PC-9 (cell line): ENCODE measurements around the gene RAB3C. TPM values are rescaled to one million over a fixed set of nuclear protein-coding genes. Genes with fewer than 3 reads are reported as not detected.

Experiments
- BruUV-seq: library from RNA; stranded (reverse); fragments of 400-500 nt; replicated peaks from 2 replicates; lab custom pipeline; 2021; lab: Mats Ljungman, UMichigan
- CTCF ChIA-PET: fragments of 300-600 bp; sonication (Branson Sonifier 250); formaldehyde crosslinking; loops from one replicate; lab custom pipeline; 2022; ENCODE audit warnings: antibody characterized with exemption; lab: Charles Lee
- POLR2A ChIA-PET: fragments of 300-600 bp; sonication (Branson Sonifier 250); formaldehyde crosslinking; loops from one replicate; lab custom pipeline; 2022; ENCODE audit warnings: antibody characterized with exemption; ENCODE audit not compliant: unreplicated experiment; lab: Charles Lee
- DNase-seq, 2 experiments: peaks; one replicate each; pipeline versions ENCODE4 v3.0.0 to v3.0.0-alpha.2; 2015 to 2022; ENCODE audit warnings: mixed read lengths in 1 of 2
- H2AFZ ChIP-seq: fragments of 200-600 bp; sonication (generic); 2 replicates; pipeline ENCODE4 v1.8.1; 2017; ENCODE audit warnings: antibody characterized with exemption
- H3F3A ChIP-seq: fragments of 200-600 bp; sonication (generic); 2 replicates; pipeline ENCODE4 v1.8.1; 2017; ENCODE audit warnings: antibody characterized with exemption, mild to moderate bottlenecking, low read depth; ENCODE audit not compliant: insufficient read depth
- H3K27ac ChIP-seq: fragments of 200-600 bp; sonication (generic); 2 replicates; pipeline ENCODE4 v1.6.1; 2016; ENCODE audit warnings: mixed run types
- H3K27me3 ChIP-seq: fragments of 200-600 bp; sonication (generic); 2 replicates; pipeline ENCODE4 v1.6.1; 2016; ENCODE audit warnings: low read depth, mixed run types; ENCODE audit not compliant: insufficient read depth
- H3K36me3 ChIP-seq: fragments of 200-600 bp; sonication (generic); 2 replicates; pipeline ENCODE4 v1.6.1; 2016; ENCODE audit warnings: low read depth, mixed run types
- H3K4me1 ChIP-seq: fragments of 200-600 bp; sonication (generic); replicated peaks from 2 replicates; pipeline ENCODE4 v1.6.1; 2016; ENCODE audit warnings: mixed run types; ENCODE audit not compliant: insufficient read depth
- H3K4me2 ChIP-seq: fragments of 200-600 bp; sonication (generic); 2 replicates; pipeline ENCODE4 v1.6.1; 2017; ENCODE audit warnings: mixed run types
- H3K4me3 ChIP-seq: fragments of 200-600 bp; sonication (generic); 2 replicates; pipeline ENCODE4 v1.6.1; 2016; ENCODE audit warnings: mixed run types
- H3K79me2 ChIP-seq: fragments of 200-600 bp; sonication (generic); 2 replicates; pipeline ENCODE4 v1.6.1; 2017; ENCODE audit warnings: low read depth, mixed run types
- H3K9me2 ChIP-seq: fragments of 200-600 bp; sonication (generic); 2 replicates; pipeline ENCODE4 v1.8.1; 2017; ENCODE audit warnings: mild to moderate bottlenecking; ENCODE audit not compliant: insufficient read depth
- H3K9me3 ChIP-seq: fragments of 200-600 bp; sonication (generic); 2 replicates; pipeline ENCODE4 v1.8.1; 2016; ENCODE audit warnings: low read depth; ENCODE audit not compliant: insufficient read depth
- H4K20me1 ChIP-seq: fragments of 200-600 bp; sonication (generic); 2 replicates; pipeline ENCODE4 v1.8.1; 2017; ENCODE audit not compliant: insufficient read depth
- EZH2 ChIP-seq: fragments of 200-600 bp; sonication (generic); IDR thresholded peaks from 2 replicates; pipeline ENCODE4 v1.8.0; 2017; ENCODE audit warnings: antibody characterized with exemption, low read depth
- intact Hi-C: fragments of 100-400 bp; cut with micrococcal nuclease; formaldehyde crosslinking; loops from one replicate; pipeline ENCODE4 v1.10.0; 2022; ENCODE audit not compliant: unreplicated experiment
- total RNA-seq: library from RNA; stranded (reverse); gene quantifications from 2 replicates; pipeline ENCODE4 v1.2.3, GENCODE V29; 2021
- TF ChIP-seq, protein P1 (sequence below): fragments of 200-600 bp; sonication (generic); conservative IDR thresholded peaks from 2 replicates; pipeline ENCODE4 v1.6.1; 2017; ENCODE audit warnings: mixed run types, antibody characterized with exemption, mild to moderate bottlenecking, moderate library complexity

RAB3C gene
- total RNA-seq, 1 experiment from 2014 or later = not detected

DNA sequence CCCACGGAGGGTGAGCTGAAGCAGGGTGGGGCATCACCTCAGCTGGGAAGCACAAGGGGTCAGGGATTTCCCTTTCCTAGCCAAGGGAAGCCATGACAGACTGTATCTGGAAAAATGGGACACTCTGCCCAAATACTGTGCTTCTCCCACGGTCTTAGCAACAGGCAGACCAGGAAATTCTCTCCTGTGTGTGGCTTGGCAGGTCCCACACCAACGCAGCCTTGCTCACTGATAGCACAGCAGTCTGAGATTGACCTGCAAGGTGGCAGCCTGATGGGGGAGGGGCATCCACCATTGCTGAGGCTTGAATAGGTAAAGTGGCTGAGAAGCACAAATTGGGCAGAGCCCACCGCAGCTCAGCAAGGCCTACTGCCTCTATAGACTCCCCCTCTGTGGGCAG, 23.2 kb downstream of the RAB3C start:
- Histone ChIP-seq H3F3A (no peaks in the 10 kb centered on the region), H4K20me1 (no peaks in the 10 kb centered on the region), H3K27me3 (no peaks in the 10 kb centered on the region), H3K9me3 (no peaks in the 10 kb centered on the region; the same call in 1 of the 2 replicates), H3K4me1 (no peaks in the 10 kb centered on the region), H3K4me3 (no peak overlapping the region), H2AFZ (no peak overlapping the region), H3K27ac (no peak overlapping the region), H3K36me3 (no peaks in the 10 kb centered on the region), H3K79me2 (no peaks in the 10 kb centered on the region), H3K9me2 (no peaks in the 10 kb centered on the region), H3K4me2 (no peak overlapping the region)
- TF ChIP-seq, protein P1, sequence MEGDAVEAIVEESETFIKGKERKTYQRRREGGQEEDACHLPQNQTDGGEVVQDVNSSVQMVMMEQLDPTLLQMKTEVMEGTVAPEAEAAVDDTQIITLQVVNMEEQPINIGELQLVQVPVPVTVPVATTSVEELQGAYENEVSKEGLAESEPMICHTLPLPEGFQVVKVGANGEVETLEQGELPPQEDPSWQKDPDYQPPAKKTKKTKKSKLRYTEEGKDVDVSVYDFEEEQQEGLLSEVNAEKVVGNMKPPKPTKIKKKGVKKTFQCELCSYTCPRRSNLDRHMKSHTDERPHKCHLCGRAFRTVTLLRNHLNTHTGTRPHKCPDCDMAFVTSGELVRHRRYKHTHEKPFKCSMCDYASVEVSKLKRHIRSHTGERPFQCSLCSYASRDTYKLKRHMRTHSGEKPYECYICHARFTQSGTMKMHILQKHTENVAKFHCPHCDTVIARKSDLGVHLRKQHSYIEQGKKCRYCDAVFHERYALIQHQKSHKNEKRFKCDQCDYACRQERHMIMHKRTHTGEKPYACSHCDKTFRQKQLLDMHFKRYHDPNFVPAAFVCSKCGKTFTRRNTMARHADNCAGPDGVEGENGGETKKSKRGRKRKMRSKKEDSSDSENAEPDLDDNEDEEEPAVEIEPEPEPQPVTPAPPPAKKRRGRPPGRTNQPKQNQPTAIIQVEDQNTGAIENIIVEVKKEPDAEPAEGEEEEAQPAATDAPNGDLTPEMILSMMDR = no peak
- no peak for TF ChIP-seq EZH2
- POLR2A ChIA-PET = no interaction called here
- CTCF ChIA-PET = no interaction called here
- no TSS peak for BruUV-seq
- no peak for DNase-seq
- intact Hi-C loops = no loop called here

DNA sequence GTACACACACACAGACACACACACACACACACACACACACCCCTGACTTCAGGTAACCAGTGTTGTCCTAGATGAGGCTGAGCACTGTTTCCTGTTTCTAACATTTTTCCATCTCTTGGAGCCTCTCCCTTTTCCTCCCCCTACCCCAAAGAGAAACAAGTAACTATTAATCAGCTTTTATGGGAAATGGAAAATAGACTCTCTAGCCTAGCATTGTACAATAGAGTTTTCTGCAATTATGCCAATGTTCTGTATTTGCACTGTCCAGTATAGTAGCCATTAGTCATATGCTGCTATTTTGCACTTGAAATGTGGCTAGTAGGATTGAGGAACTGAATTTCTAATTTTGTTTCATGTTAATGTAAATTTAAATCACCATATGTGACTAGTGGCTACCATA, 33.1 kb downstream of the RAB3C start:
- no peaks in the 10 kb centered on the region for H3K27me3 ChIP-seq
- no peaks in the 10 kb centered on the region for H3K36me3 ChIP-seq
- no peak for DNase-seq
- no peak overlapping the region for H3K27ac ChIP-seq
- no peaks in the 10 kb centered on the region; the same call in 1 of the 2 replicates for H3K9me3 ChIP-seq
- H3F3A ChIP-seq = no peaks in the 10 kb centered on the region
- H3K4me1 ChIP-seq = no peaks in the 10 kb centered on the region
- ChIA-PET POLR2A (no interaction called here), CTCF (no interaction called here)
- no peak overlapping the region for H2AFZ ChIP-seq
- no peak overlapping the region for H3K4me3 ChIP-seq
- no peak overlapping the region for H3K4me2 ChIP-seq
- no peak for TF ChIP-seq EZH2
- TF ChIP-seq, protein P1 = no peak
- no TSS peak for BruUV-seq
- H3K79me2 ChIP-seq = no peaks in the 10 kb centered on the region
- intact Hi-C loops = no loop called here
- no peaks in the 10 kb centered on the region for H4K20me1 ChIP-seq
- 0 out of 2 replicates have a peak, but pooled peaks cover 4% of the 10 kb centered on the region for H3K9me2 ChIP-seq

DNA sequence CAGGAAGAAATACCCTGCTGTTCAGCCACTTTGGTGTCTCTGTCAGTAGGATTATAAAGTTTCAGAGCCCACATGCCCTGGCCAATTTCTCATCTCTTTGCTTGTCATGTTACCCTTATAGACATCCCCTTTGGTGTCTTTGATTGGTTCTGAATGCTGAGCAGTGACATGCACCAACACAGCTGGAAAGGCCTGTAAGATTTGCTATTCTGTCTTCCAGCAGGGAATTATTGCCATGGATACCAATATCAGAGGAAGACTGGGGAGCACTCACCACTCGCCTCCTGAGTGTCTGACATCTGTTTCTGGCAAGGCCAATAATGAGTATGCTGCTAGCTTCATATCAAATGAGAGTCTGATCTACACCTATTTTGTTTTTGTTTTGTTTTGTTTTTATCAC, 34.4 kb downstream of the RAB3C start:
- 0 out of 2 replicates have a peak, but pooled peaks cover 4% of the 10 kb centered on the region for H3K9me2 ChIP-seq
- no peak for DNase-seq
- intact Hi-C loops = no loop called here
- H3K27ac ChIP-seq = no peak overlapping the region
- no peaks in the 10 kb centered on the region for H3K9me3 ChIP-seq
- H3K36me3 ChIP-seq = no peaks in the 10 kb centered on the region
- POLR2A ChIA-PET = no interaction called here
- CTCF ChIA-PET = no interaction called here
- no peak overlapping the region for H3K4me2 ChIP-seq
- no peaks in the 10 kb centered on the region for H3F3A ChIP-seq
- BruUV-seq = no TSS peak
- TF ChIP-seq, protein P1 = no peak
- TF ChIP-seq EZH2 = no peak
- H2AFZ ChIP-seq = no peak overlapping the region
- no peak overlapping the region for H3K4me3 ChIP-seq
- no peaks in the 10 kb centered on the region for H3K4me1 ChIP-seq
- H3K79me2 ChIP-seq = no peaks in the 10 kb centered on the region
- no peaks in the 10 kb centered on the region for H3K27me3 ChIP-seq
- H4K20me1 ChIP-seq = no peaks in the 10 kb centered on the region
